Ureter (tissue), 1 donor: ENCODE data around the gene ANKS1A. TPM values are rescaled to one million over a fixed set of nuclear protein-coding genes. Genes with fewer than 3 reads are reported as not detected.
"Not testable (repeated sequence)": the region's sequence is repeated elsewhere in the genome, so short reads cannot be mapped to it uniquely, and the experiment has no call there.

Experiments
- DNase-seq: peaks from one replicate; pipeline ENCODE4 v3.0.0-alpha.2; 2020; ENCODE audit warnings: low spot score
- total RNA-seq: library from RNA; stranded (reverse); gene quantifications from one replicate; pipeline ENCODE4 v1.2.4, GENCODE V29; 2023
- donor health status: DM: yes; HTN: yes; CAD: no.

The ANKS1A gene
- total RNA-seq, 1 donor from 2014 or later = 36.0 TPM

- not testable (repeated sequence) for DNase-seq
These were observed 218.7 kb downstream of the ANKS1A start for GRCh38 chr6:35107761-35108160.

GRCh38 chr6:35108309-35108885, 219.3 kb downstream of the ANKS1A start:
- no peak for DNase-seq

DNA sequence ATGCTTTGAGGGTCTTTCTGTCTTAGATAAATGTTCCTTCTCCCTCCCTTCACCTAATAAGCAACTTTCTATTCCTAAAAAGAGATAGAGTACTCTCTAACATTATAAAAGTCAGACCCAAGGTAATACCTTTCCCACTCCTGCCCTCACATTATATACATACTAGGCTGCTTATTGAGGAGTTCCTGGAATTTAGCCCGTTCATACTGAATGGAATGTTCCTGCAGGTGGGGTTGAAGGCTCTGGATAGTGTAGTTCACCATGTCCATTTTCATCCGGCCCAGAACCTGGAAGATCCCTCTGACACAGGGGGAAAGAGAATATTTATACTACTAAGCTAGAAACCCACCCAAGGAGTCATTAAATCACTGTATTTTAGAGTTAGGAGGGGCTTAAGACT, 231.7 kb downstream of the ANKS1A start:
- no peak for DNase-seq

DNA sequence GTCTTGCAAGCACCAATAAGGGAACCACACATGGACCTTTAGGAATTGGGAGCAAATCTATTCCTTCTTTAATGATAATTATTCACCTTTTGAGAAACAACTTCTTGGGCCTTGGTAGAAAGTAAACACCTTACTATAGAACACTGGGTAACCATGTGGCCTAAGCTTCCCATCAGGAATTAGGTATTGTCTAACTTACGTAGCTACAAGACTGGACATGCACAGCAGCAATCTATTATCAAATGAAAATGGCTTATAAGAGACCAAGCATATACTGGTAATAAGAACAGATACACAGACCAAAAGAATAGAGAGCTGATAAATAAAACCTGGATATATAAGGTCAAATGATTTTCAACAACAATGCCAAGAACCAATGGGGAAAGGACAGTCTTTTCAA, 235.3 kb downstream of the ANKS1A start:
- DNase-seq = no peak

GRCh38 chr6:35128042-35128441, 239.0 kb downstream of the ANKS1A start:
- no peak for DNase-seq

GRCh38 chr6:35128496-35128895, 239.4 kb downstream of the ANKS1A start:
- DNase-seq = no peak

DNA sequence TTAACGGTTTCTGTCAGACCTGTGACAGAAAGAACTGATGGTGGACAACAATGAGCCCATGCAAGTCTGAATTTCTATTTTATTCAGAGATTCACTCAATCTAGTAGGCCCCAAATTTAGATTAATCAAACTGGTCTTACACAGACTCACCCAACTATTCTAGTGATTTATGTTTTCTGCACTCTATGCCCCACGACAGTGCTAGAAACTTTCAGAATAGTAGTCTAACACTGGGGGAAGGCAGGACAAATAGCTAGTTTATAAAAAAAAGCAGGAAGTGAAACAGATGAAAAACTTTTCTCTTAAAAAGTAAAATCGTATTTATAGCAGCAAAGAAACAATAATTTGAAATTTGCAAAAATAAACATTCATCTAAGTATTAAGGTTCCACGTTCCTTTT, 247.1 kb downstream of the ANKS1A start:
- no peak for DNase-seq

DNA sequence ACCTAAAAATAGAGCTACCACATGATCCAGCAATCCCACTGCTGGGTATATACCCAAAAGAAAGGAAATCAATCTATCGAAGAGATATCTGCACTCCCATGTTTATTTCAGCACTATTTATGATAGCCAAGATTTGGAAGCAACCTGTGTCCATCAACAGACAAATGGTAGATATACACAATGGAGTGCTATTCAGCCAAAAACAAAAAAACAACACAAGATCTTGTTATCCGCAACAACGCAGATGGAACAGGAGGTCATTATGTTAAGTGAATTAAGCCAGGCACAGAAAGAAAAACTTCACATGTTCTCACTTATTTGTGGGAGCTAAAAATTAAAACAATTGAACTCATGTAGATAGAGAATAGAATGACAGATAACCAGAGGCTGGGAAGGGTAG, 249.1 kb downstream of the ANKS1A start:
- DNase-seq = not testable (repeated sequence)

GRCh38 chr6:35139470-35139869, 250.4 kb downstream of the ANKS1A start:
- DNase-seq = no peak

GRCh38 chr6:35139924-35140638, 251.0 kb downstream of the ANKS1A start:
- no peak for DNase-seq

GRCh38 chr6:35140639-35141006, 251.6 kb downstream of the ANKS1A start:
- DNase-seq = no peak

Other genes starting within 250 kb of the ANKS1A start
- gene ILRUN, start 192.5 kb upstream of the ANKS1A start, total RNA-seq = 61.3 TPM
- 67.0 TPM for gene SNRPC, start 131.8 kb upstream of the ANKS1A start, total RNA-seq
- gene BLTP3A, start 97.2 kb upstream of the ANKS1A start, total RNA-seq = 20.9 TPM
- 18.4 TPM for gene TAF11, start 1.2 kb upstream of the ANKS1A start, total RNA-seq